ENCODE data around the gene ADGRF4.

GRCh38 chr6:47690214-47690613, 8.2 kb upstream of the ADGRF4 start:
- TF ChIP-seq, protein P1, sequence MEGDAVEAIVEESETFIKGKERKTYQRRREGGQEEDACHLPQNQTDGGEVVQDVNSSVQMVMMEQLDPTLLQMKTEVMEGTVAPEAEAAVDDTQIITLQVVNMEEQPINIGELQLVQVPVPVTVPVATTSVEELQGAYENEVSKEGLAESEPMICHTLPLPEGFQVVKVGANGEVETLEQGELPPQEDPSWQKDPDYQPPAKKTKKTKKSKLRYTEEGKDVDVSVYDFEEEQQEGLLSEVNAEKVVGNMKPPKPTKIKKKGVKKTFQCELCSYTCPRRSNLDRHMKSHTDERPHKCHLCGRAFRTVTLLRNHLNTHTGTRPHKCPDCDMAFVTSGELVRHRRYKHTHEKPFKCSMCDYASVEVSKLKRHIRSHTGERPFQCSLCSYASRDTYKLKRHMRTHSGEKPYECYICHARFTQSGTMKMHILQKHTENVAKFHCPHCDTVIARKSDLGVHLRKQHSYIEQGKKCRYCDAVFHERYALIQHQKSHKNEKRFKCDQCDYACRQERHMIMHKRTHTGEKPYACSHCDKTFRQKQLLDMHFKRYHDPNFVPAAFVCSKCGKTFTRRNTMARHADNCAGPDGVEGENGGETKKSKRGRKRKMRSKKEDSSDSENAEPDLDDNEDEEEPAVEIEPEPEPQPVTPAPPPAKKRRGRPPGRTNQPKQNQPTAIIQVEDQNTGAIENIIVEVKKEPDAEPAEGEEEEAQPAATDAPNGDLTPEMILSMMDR (IDR thresholded peaks at IDR 0.05; ENCODE audit: extremely low read depth in 1 of 2, insufficient read depth in 1 of 2, low read depth in 1 of 2, low read length in 2 of 2), result no peak
- no peak for TF ChIP-seq POLR2A (IDR thresholded peaks at IDR 0.05; ENCODE audit: low read depth, low read length)
- no peak for TF ChIP-seq POLR2AphosphoS5 (IDR thresholded peaks at IDR 0.05; ENCODE audit: insufficient read depth, low read depth, low read length)
- no peak for TF ChIP-seq EZH2 (IDR thresholded peaks at IDR 0.05; ENCODE audit: borderline replicate concordance, low read depth, low read length, severe bottlenecking)
- TF ChIP-seq MYC (IDR thresholded peaks at IDR 0.05; ENCODE audit: low read depth, low read length), result no peak
- TF ChIP-seq JUN (IDR thresholded peaks at IDR 0.05; ENCODE audit: borderline replicate concordance, insufficient read depth, insufficient read length, low read depth), result no peak
- no peak for TF ChIP-seq GATA2 (IDR thresholded peaks at IDR 0.05; ENCODE audit: insufficient read depth, insufficient read length, low read depth, low read length)
- no peak for TF ChIP-seq MAX (IDR thresholded peaks at IDR 0.05; ENCODE audit: insufficient read depth, insufficient read length)
- no peak for TF ChIP-seq FOS (IDR thresholded peaks at IDR 0.05; ENCODE audit: borderline replicate concordance, insufficient read depth, low read length)

All from endothelial cell of umbilical vein (primary cell).